Dermis microvascular lymphatic vessel endothelial cell (primary cell): ENCODE measurements around the gene MAMDC4. TPM values are rescaled to one million over a fixed set of nuclear protein-coding genes. Genes with fewer than 3 reads are reported as not detected.
"Not testable (repeated sequence)": the region's sequence is repeated elsewhere in the genome, so short reads cannot be mapped to it uniquely, and the experiment has no call there.

Source experiments
- DNase-seq, 2 donors: peaks; one replicate each; pipeline versions ENCODE4 v3.0.0 to v3.0.0-alpha.2; 2010; ENCODE audit warnings: low read depth in 2 of 2
- total RNA-seq: library from RNA; depleted of rRNA; stranded (reverse); fragments of >200 nt; gene quantifications from 2 replicates; pipeline ENCODE4 v1.2.1, GENCODE V29; 2014

The MAMDC4 gene
- total RNA-seq, 1 donor from 2014 or later = 0.64 TPM

DNA sequence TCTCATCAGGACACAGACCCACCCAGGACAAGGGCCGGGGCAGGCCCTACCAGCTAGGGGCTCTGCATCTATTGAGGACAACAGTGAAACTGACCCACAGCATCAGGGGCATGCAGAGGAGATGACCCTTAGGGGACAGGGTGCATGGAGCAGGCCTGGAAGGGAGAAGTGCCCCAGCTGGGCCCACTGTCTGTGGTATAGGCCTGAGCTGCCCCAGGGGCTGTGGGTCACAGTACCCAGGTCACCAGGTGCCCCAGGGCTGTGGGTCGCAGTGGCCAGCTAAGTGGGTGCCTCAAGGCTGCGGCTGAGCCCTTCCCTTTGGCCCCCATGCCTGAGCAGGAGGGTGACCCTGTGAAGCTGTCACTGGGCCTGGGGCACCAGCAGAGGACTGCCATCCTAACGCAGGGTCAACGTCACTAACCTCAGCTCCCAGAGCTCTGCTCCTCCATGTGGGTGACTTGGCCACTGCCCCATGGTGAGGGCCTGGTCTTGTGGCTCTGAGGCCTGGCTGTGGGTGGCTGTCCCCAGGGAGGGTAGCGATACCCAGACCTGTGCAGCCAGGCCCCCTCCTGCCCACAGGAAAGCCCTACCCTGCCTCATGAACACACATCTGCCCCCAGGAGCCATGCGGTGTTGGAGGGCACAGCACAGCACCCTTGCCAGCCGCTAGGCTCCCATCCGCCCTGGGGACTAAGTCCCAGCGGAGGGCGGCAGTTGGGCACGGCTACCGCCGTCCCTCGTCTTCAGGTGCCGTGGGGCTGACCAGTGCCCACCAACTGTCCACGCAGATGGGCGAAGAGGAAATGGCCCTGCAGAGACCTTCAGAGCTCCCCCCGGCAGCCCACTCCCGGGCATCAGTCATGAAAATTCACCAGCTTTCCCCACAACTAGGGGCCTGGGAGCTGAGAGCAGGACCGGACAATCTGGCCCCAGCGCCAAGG is 9.1 kb downstream of the MAMDC4 start:
- DNase-seq = no peak

- no peak for DNase-seq
Measured at GRCh38 chr9:136861874-136862457, 9.8 kb downstream of the MAMDC4 start.

GRCh38 chr9:136862849-136863622 is 10.9 kb downstream of the MAMDC4 start:
- DNase-seq = no peak

DNA sequence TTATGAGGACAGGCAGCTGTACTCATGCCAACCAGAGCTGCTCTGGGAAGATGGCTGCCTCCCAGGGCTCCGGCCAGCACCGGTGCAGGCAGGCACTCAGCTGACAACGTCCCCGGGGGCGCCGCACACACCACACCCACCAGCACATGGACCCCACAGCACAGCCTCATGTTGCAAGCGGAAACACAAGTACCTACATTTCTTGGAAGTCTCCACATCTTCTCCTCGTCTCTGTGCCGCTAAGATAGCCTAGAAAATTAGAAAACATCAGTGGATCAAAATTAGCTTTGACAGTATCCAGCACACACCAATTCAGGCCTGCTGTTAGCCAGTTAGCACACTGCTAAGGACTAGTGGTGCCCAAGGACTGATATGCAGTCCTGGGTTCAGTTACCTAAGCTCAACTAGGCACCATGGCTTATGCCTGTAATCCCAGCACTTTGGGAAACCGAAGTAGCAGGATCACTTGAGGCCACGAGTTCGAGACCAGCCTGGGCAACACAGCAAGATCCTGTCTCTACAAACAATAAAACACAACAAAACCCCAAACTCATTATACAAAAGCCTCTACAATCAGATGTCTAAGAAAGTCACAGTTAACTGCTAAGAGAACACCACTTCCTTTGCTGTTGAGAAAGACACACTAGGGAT is 11.6 kb downstream of the MAMDC4 start:
- no peak for DNase-seq

DNA sequence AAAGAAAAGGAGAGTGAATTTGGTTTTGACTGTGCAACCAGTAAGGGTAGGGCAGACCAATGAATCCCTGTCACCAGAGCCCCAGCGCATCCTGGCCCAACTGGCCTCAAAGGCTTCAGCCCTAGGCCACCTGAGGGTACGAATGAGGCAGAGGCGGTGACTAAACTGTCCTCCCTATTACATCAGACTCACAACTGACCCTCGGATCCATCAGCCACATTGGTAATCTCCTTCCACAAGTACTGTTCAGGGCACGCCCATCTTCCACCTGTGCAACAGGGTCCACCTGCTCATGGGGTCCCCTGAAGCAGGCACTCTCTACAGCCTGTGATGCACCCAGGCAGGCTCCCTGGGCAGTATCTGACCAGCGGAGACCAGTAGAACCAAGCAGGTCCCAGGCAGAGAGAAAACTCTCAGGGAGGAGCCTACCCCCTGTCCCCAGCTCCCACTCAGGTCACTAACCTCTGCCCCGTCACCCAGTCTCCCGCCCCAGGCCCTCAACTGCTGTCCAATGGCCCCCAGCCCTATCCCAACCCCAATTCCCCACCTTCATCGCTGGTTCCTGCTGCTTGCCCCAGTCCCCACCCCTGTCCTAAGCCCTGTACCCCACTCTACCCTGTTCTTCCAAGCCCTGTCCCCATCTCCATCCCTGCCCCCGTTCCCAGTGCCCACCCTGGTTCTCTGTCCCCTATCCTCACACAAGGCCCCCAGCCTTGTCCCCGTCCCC is 13.1 kb downstream of the MAMDC4 start:
- no peak for DNase-seq

GRCh38 chr9:136865768-136866103 is 13.6 kb downstream of the MAMDC4 start:
- peak in 1 of 2 donors; percentile 32 for DNase-seq

- DNase-seq = not testable (repeated sequence)
Measured at GRCh38 chr9:136866898-136867421, 14.8 kb downstream of the MAMDC4 start.

- DNase-seq = no peak
Measured at GRCh38 chr9:136867480-136867879, 15.3 kb downstream of the MAMDC4 start.

GRCh38 chr9:136867917-136868316 is 15.8 kb downstream of the MAMDC4 start:
- no peak for DNase-seq

DNA sequence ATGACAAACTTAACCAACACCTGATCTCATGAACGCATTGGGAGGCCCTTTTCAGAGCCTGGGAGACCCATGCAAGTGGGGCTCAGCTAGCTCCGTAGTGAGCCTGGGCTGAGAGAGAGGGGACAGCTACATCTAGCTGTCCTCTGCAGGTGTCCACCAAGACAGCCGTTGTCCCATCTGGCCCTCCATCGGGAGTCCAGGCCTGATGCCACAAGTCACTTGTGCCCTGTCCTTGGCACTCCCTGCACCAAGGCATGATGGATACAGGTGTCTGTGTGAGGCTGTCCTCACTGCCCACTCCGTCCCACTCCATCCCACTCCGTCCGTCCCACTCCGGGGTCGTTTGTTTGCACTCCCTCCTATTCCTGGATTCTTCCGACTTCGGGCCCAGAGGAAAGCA is 16.5 kb downstream of the MAMDC4 start:
- no peak for DNase-seq

DNA sequence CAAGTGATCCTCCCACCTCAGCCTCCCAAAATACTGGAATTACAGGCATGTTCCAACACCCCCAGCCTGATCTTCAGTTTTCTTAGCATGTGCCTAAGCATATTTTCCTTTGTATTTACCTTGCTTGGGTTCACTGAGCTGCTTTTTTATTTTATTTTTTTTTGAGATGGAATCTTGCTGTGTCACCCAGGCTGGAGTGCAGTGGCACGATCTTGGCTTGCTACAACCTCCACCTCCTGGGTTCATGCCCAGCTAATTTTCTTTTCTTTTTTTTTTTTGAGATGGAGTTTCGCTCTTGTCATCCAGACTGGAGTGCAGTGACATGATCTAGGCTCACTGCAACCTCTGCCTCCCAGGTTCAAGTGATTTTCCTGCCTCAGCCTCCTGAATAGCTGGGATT is 17.5 kb downstream of the MAMDC4 start:
- DNase-seq = not testable (repeated sequence)

DNA sequence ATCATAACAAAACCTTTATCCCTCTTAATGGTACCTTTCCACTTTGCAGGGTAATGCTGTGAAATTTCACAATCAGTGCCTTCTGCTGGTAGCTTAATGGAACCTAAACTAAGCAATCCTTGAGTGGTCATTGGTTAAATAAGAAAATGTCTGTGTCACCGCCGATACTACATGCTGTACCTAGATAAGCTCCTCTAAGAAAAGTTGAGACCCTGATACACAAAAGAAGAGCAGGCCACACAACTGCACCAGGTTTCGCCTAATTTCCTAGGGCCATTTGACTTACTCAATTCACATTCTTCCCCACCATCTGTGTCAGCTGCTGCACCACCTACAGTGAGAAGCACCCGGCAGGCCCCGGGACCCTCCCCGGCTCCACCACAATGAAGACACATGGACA is 23.0 kb downstream of the MAMDC4 start:
- no peak for DNase-seq

- no peak for DNase-seq
Measured at GRCh38 chr9:136876476-136876875, 24.3 kb downstream of the MAMDC4 start.

DNA sequence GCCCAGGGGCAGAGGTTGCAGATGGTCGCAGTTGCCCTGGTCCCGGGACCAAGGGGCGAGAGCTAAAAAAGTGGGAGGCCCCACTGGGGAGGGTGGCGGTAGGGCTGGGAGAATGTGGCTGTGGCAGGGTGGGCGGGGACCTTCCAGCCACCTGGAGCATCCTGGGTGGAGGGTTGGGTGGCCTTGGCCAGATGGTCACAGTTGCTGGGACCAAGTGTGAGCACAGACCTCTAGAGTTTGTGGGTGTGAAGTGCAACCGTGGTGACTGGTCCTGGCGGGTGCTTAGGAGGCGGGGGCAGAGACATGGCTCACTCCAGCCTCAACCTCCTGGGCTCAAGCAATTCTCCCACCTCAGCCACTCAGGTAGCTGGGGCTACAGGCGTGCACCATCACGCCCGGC is 28.5 kb downstream of the MAMDC4 start:
- DNase-seq = no peak

DNA sequence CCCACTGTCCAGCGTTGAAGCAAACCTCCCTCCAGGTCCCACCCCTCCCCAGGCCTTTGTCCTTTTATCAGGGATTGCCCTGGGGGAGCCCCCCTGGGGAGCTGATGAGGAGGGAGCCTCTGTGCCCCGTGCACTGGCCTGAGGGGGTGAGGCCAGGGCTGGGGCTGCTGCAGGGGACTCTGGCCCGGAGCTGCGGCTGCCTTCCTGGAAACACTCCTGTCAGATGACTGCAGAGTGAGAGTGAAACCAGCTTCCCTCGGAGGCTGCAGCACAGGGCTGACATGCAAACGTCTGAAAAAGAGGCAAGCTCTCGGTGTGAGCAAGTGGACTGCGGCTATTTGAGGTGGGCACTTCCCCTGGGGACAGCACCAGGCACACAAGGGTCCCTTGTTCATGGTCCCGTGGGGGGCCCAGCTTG is 29.6 kb downstream of the MAMDC4 start:
- no peak for DNase-seq

DNA sequence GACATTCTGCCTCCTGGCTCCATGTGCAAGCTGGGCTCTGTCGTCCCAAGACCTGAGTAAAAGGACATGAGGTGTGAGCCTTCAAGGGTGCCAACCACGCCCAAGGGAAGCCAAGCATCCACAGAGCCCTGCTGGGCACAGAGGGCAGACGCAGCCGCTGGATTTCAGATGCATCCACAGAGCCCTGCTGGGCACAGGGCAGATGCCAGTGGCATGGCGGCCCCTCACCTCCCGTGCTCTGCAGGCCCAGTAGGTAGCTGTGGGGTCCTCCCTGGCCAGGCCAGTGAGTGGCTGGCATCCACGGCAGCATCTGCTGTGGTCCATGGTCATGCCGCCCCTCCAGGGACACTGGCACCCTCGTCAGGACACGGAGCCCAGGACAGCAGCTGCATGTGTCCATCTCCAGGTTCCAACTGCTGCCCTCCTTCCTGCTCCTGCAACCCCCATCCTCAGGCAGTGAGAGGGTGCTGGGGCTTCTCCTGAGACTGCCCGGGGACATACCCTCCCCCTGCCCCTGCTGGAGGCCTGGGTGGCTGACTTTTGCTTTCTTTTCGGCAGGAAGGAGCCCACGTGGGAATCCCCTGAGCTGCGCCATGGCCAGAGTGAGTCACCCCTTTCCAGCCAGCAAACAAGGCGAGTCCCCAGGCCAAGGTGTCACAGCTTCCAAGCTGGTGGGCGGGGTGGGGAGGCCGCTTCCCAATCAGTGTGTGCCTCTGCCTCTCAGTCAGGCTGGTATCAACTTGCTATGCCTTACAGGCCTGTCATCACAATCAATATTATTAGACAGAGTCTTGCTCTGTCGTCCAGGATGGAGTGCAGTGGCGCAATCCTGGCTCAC is 30.2 kb downstream of the MAMDC4 start:
- DNase-seq = peak; percentile 81 to 87

DNA sequence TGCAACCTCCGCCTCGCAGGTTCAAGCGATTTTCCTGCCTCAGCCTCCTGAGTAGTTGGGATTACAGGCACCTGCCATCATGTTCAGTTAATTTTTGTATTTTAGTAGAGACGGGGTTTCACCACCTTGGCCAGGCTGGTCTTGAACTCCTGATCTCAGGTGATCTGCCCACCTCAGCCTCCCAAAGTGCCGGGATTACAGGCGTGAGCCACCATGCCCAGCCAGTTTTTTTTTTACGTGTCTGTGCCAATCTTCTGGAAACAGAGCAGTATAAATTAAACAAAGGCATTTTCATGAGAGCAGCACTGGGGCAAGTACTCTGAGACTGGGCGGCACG is 30.8 kb downstream of the MAMDC4 start:
- DNase-seq = not testable (repeated sequence)

DNA sequence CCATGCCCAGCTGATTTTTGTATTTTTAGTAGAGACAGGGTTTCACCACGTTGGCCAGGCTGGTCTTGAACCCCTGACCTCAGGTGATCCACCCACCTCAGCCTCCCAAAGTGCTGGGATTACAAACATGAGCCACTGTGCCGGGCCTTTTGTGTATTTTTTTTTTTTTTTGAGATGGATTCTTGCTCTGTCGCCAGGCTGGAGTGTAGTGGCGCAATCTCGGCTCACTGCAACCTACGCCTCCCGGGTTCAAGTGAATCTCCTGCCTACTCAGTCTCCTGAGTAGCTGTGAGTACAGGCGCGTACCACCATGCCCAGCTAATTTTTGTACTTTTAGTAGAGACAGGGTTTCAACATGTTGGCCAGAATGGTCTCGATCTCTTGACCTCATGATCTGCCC is 31.5 kb downstream of the MAMDC4 start:
- not testable (repeated sequence) for DNase-seq

- DNase-seq = peak; percentile 98 to 100
Measured at GRCh38 chr9:136885950-136886578, 33.9 kb downstream of the MAMDC4 start, which contains the start of gene TRAF2. TRAF2 (plus strand) TSS chr9:136886516; CDS start chr9:136898741, 12,225 bp downstream.
